ENCODE results near the gene EPHA7.

GRCh38 chr6:93437491-93437890 is 18.1 kb upstream of the EPHA7 start:
- TF ChIP-seq POLR2AphosphoS5 (IDR thresholded peaks at IDR 0.05; ENCODE audit: low read depth, low read length) (no peak), ATF3 (IDR thresholded peaks at IDR 0.05) (no peak), CEBPB (IDR thresholded peaks at IDR 0.05; ENCODE audit: low read depth) (no peak), CTCF (IDR thresholded peaks at IDR 0.05 in 2 of 3, conservative IDR thresholded peaks at IDR 0.05 in 1 of 3; ENCODE audit: borderline replicate concordance in 1 of 3, insufficient read depth in 1 of 3, low read depth in 2 of 3, low read length in 2 of 3) (no peak), FOSL1 (IDR thresholded peaks at IDR 0.05; ENCODE audit: low read depth) (no peak), RAD21 (IDR thresholded peaks at IDR 0.05; ENCODE audit: low read depth) (no peak), EZH2 (IDR thresholded peaks at IDR 0.05) (no peak), ELF1 (IDR thresholded peaks at IDR 0.05; ENCODE audit: borderline replicate concordance, low read depth) (no peak), POLR2A (IDR thresholded peaks at IDR 0.05; ENCODE audit: borderline replicate concordance, extremely low read depth, insufficient read depth, insufficient read length) (no peak), EZH2phosphoT487 (IDR thresholded peaks at IDR 0.05; ENCODE audit: borderline replicate concordance) (no peak)
